Breast epithelium (tissue), 4 donors: ENCODE data around the gene SPHK2. TPM values are rescaled to one million over a fixed set of nuclear protein-coding genes. Genes with fewer than 3 reads are reported as not detected.

Experiments
- DNase-seq, 2 donors: peaks; one replicate each; pipeline ENCODE4 v3.0.0-alpha.2; 2019; ENCODE audit warnings: low spot score in 2 of 2
- H3K27ac ChIP-seq, 2 donors: fragments of 200-600 bp; sonication (generic) in 1 of 2; one replicate each; pipeline ENCODE4 v1.5.1; 2016 to 2019; ENCODE audit warnings: mild to moderate bottlenecking in 1 of 2
- H3K27me3 ChIP-seq, 2 donors: fragments of 200-600 bp; sonication (generic) in 1 of 2; one replicate each; pipeline versions ENCODE4 v1.5.1 to v1.6.0; 2017 to 2019; ENCODE audit warnings: control low read depth in 1 of 2, mild to moderate bottlenecking in 1 of 2
- H3K36me3 ChIP-seq: fragments of 200-600 bp; one replicate; pipeline ENCODE4 v1.5.1; 2019
- H3K4me1 ChIP-seq, 2 donors: fragments of 200-600 bp; sonication (generic); one replicate each; pipeline ENCODE4 v1.5.1; 2016 to 2019; ENCODE audit warnings: control low read depth in 1 of 2
- H3K4me3 ChIP-seq, 3 donors: fragments of 200-600 bp; sonication (generic); 1 replicate in 2 of 3; 2 replicates in 1 of 3; pipeline ENCODE4 v1.5.1; 2016 to 2019; ENCODE audit warnings: mild to moderate bottlenecking in 3 of 3, moderate library complexity in 2 of 3
- H3K9me3 ChIP-seq, 2 donors: fragments of 200-600 bp; sonication (generic) in 1 of 2; one replicate each; pipeline ENCODE4 v1.5.1; 2016 to 2019; ENCODE audit warnings: control low read depth in 1 of 2
- POLR2A ChIP-seq: fragments of 450-650 bp; IDR thresholded peaks from one replicate; pipeline ENCODE4 v1.6.1; 2016; ENCODE audit warnings: antibody characterized with exemption, mild to moderate bottlenecking, moderate library complexity
- POLR2AphosphoS5 ChIP-seq, 3 donors: sonication (generic); formaldehyde crosslinking; IDR thresholded peaks; one replicate each; pipeline ENCODE4 v1.6.1; 2017; ENCODE audit warnings: antibody characterized with exemption in 3 of 3
- intact Hi-C: fragments of 100-400 bp; cut with DNase I; formaldehyde crosslinking; loops from one replicate; pipeline ENCODE4 v1.15.1; 2023; ENCODE audit warnings: low total_unique reads
- total RNA-seq, 3 donors: library from RNA; depleted of rRNA; stranded (reverse); fragments of >200 nt; gene quantifications; one replicate each; pipeline ENCODE4 v1.1.0, GENCODE V29; 2016
- TF ChIP-seq, protein P1 (sequence below), 3 donors: fragments of 450-650 bp; IDR thresholded peaks; one replicate each; pipeline ENCODE4 v1.5.1; 2016 to 2017; ENCODE audit warnings: antibody characterized with exemption in 3 of 3, mild to moderate bottlenecking in 3 of 3, moderate library complexity in 3 of 3

The SPHK2 gene
- total RNA-seq, 3 donors from 2014 or later, result 7.4 to 10.8 (median 10.5) TPM

- TF ChIP-seq, protein P1, sequence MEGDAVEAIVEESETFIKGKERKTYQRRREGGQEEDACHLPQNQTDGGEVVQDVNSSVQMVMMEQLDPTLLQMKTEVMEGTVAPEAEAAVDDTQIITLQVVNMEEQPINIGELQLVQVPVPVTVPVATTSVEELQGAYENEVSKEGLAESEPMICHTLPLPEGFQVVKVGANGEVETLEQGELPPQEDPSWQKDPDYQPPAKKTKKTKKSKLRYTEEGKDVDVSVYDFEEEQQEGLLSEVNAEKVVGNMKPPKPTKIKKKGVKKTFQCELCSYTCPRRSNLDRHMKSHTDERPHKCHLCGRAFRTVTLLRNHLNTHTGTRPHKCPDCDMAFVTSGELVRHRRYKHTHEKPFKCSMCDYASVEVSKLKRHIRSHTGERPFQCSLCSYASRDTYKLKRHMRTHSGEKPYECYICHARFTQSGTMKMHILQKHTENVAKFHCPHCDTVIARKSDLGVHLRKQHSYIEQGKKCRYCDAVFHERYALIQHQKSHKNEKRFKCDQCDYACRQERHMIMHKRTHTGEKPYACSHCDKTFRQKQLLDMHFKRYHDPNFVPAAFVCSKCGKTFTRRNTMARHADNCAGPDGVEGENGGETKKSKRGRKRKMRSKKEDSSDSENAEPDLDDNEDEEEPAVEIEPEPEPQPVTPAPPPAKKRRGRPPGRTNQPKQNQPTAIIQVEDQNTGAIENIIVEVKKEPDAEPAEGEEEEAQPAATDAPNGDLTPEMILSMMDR (IDR thresholded peaks at IDR 0.05), result no peak
- peak in 2 of 3 donors; percentile 27 to 31 for TF ChIP-seq POLR2AphosphoS5 (IDR thresholded peaks at IDR 0.05)
- H3K36me3 ChIP-seq, result no peaks in the 10 kb centered on the region
- H3K27me3 ChIP-seq, result no peaks in the 10 kb centered on the region
- H3K4me3 ChIP-seq, result peak overlapping the region; percentile 50 to 68 (median 57)
- H3K4me1 ChIP-seq, result peaks cover 0 to 4% of the 10 kb centered on the region in 2 donors
- intact Hi-C loops, result loop anchor here (5.0 kb wide), 1 partner anchor 1122 kb away; the partner anchor contains the start of gene AP2A1
- H3K27ac ChIP-seq, result peak overlapping the region; percentile 87 to 93
- DNase-seq, result peak in 1 of 2 donors; percentile 81
- H3K9me3 ChIP-seq, result no peaks in the 10 kb centered on the region
These were observed 25.7 kb downstream of the SPHK2 start for GRCh38 chr19:48644839-48645619.

DNA sequence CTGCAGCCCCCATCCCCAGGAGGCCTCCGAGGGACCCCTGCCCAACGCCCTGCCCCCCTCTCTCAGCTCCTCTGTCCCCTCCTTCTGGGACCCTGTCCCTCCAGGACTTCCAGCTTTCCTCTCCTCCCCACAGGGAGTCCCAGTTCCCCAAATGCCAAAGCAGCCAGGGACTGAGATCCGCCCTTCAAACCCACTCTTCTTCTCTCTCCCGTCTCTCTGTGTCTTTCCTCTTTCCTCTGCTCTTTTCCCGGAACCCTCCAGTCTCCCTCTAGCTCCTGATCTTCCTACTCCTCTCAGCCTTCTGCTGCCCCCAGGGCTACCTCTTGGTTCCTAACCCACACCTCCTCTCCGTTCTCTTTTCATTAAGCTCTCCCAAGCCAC is 26.3 kb downstream of the SPHK2 start:
- TF ChIP-seq POLR2A (no peak), POLR2AphosphoS5 (IDR thresholded peaks at IDR 0.05) (no peak)
- TF ChIP-seq, protein P1 (IDR thresholded peaks at IDR 0.05), result no peak
- intact Hi-C loops, result no loop called here
- H3K27ac ChIP-seq, result peak overlapping the region; percentile 87 to 93
- DNase-seq, result no peak
- peaks cover 0 to 4% of the 10 kb centered on the region in 2 donors for H3K4me1 ChIP-seq
- no peaks in the 10 kb centered on the region for H3K27me3 ChIP-seq
- H3K36me3 ChIP-seq, result no peaks in the 10 kb centered on the region
- H3K9me3 ChIP-seq, result no peaks in the 10 kb centered on the region
- peak overlapping the region; percentile 50 to 68 (median 57) for H3K4me3 ChIP-seq

- no peaks in the 10 kb centered on the region for H3K27me3 ChIP-seq
- peak within 1 kb of the TSS; percentile 50 to 68 (median 57) for H3K4me3 ChIP-seq
- no peaks in the 10 kb centered on the region for H3K36me3 ChIP-seq
- DNase-seq, result peak; percentile 84 to 88
- peak within 1 kb of the TSS; percentile 87 to 93 for H3K27ac ChIP-seq
- intact Hi-C loops, result no loop called here
- TF ChIP-seq, protein P1 (IDR thresholded peaks at IDR 0.05), result peak; percentile 62 to 96 (median 81)
- TF ChIP-seq POLR2A (peak; percentile 39), POLR2AphosphoS5 (IDR thresholded peaks at IDR 0.05) (peak; percentile 20 to 51 (median 22))
- no peaks in the 10 kb centered on the region for H3K9me3 ChIP-seq
- H3K4me1 ChIP-seq, result peaks cover 0 to 4% of the 10 kb centered on the region in 2 donors
These were observed 26.9 kb downstream of the SPHK2 start, which contains the start of gene CA11 for GRCh38 chr19:48646001-48646721. CA11 (minus strand) TSS chr19:48646187; CDS start chr19:48645632, 555 bp downstream.

DNA sequence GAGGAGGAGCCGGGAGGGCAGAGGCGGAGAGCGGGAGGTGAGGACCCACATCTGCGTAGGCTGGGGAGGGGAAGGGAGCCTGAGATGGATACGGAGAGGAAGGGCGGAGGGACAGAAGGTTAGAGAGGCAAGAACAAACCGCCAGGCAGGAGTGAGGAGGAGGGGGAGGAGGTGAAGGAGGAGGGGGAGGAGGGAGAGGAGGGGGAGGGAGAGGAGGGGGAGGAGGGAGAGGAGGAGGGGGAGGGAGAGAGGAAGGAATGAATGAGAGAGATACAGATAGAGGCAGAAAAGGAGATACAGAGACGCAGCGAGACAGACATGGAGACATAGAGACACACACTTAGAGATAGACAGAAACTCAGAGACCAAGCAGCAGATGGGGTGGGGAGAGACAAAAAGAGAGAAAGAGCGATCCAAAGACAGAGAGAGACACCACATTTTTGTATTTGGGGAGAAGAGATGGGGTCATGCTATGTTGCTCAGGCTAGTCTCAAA is 27.5 kb downstream of the SPHK2 start:
- TF ChIP-seq POLR2A (no peak), POLR2AphosphoS5 (IDR thresholded peaks at IDR 0.05) (no peak)
- TF ChIP-seq, protein P1 (IDR thresholded peaks at IDR 0.05), result no peak
- DNase-seq, result no peak
- intact Hi-C loops, result no loop called here
- Histone ChIP-seq H3K36me3 (no peaks in the 10 kb centered on the region), H3K4me3 (peak overlapping the region; percentile 50 to 68 (median 57)), H3K9me3 (no peaks in the 10 kb centered on the region), H3K4me1 (peaks cover 0 to 4% of the 10 kb centered on the region in 2 donors), H3K27me3 (no peaks in the 10 kb centered on the region), H3K27ac (peak overlapping the region; percentile 87 to 93)
